Esophagus (tissue), 2 donors: ENCODE measurements around the gene SMIM12. TPM values are rescaled to one million over a fixed set of nuclear protein-coding genes. Genes with fewer than 3 reads are reported as not detected.

ENCODE experiments used
- H3K27ac ChIP-seq, 2 donors: one replicate each; pipeline ENCODE4 v1.5.1; 2013; ENCODE audit warnings: low read depth in 2 of 2, mild to moderate bottlenecking in 2 of 2, inconsistent platforms in 1 of 2, low read length in 1 of 2, moderate library complexity in 1 of 2
- H3K27me3 ChIP-seq, 2 donors: one replicate each; pipeline ENCODE4 v1.6.1; 2013; ENCODE audit warnings: low read length in 2 of 2, control low read depth in 1 of 2, mild to moderate bottlenecking in 1 of 2; ENCODE audit not compliant: insufficient read depth in 2 of 2, control insufficient read depth in 1 of 2
- H3K36me3 ChIP-seq, 2 donors: one replicate each; pipeline ENCODE4 v1.6.1; 2013; ENCODE audit warnings: low read length in 1 of 2; ENCODE audit not compliant: control insufficient read depth in 2 of 2, insufficient read depth in 2 of 2
- H3K4me1 ChIP-seq, 2 donors: one replicate each; pipeline ENCODE4 v1.6.1; 2013; ENCODE audit warnings: low read length in 1 of 2; ENCODE audit not compliant: control insufficient read depth in 2 of 2, insufficient read depth in 2 of 2
- H3K4me3 ChIP-seq, 2 donors: one replicate each; pipeline ENCODE4 v1.5.1; 2013; ENCODE audit warnings: low read length in 2 of 2, mild to moderate bottlenecking in 2 of 2, low read depth in 1 of 2, moderate library complexity in 1 of 2
- H3K9me3 ChIP-seq, 2 donors: one replicate each; pipeline ENCODE4 v1.6.1; 2013; ENCODE audit warnings: mild to moderate bottlenecking in 2 of 2, low read depth in 1 of 2, low read length in 1 of 2, moderate library complexity in 1 of 2; ENCODE audit not compliant: control insufficient read depth in 2 of 2, insufficient read depth in 1 of 2
- WGBS, 2 donors: extraction: QIAGEN DNeasy Blood & Tissue Kit; methylation state at CpG; one replicate each; pipeline ENCODE4 v1.1.7; 2013; 5-methylcytosine and 5-hydroxymethylcytosine counted together
- polyA plus RNA-seq, 2 donors: library from polyadenylated mRNA; stranded (reverse); fragments of 200-250 nt; gene quantifications; one replicate each; pipeline ENCODE4 v1.2.3, GENCODE V29; 2013
- donor health status: healthy with polysubstance abuse.
- donor health status: Bipolar disorder and iron deficiency.

Gene SMIM12
- polyA plus RNA-seq, 2 donors: 8.4 to 43.4 TPM

GRCh38 chr1:34847094-34847493, 12.5 kb downstream of the SMIM12 start:
- Histone ChIP-seq H3K4me1 (peaks cover 7% of the 10 kb centered on the region in 2 donors), H3K36me3 (peaks cover 0 to 2% of the 10 kb centered on the region in 2 donors), H3K27ac (no peak overlapping the region), H3K9me3 (no peaks in the 10 kb centered on the region), H3K4me3 (no peak overlapping the region), H3K27me3 (no peaks in the 10 kb centered on the region)
- WGBS, 2 donors: 58 to 82% methylated on average over 7 of the region's 7 CpGs

- WGBS, 2 donors: 94 to 96% methylated on average over 2 of the region's 2 CpGs
- Histone ChIP-seq H3K4me1 (peaks cover under 1 to 3% of the 10 kb centered on the region in 2 donors), H3K27me3 (no peaks in the 10 kb centered on the region), H3K4me3 (no peak overlapping the region), H3K27ac (no peak overlapping the region), H3K36me3 (peaks cover 0 to 2% of the 10 kb centered on the region in 2 donors), H3K9me3 (no peaks in the 10 kb centered on the region)
These were observed 13.3 kb downstream of the SMIM12 start for GRCh38 chr1:34846265-34846664.

- Histone ChIP-seq H3K27me3 (no peaks in the 10 kb centered on the region), H3K4me3 (no peak overlapping the region), H3K36me3 (no peaks in the 10 kb centered on the region), H3K4me1 (peaks cover 0 to 3% of the 10 kb centered on the region in 2 donors), H3K9me3 (no peaks in the 10 kb centered on the region), H3K27ac (no peak overlapping the region)
- 76 to 89% methylated on average over 16 of the region's 16 CpGs for WGBS, 2 donors
These were observed 14.2 kb downstream of the SMIM12 start for GRCh38 chr1:34845131-34845901.

GRCh38 chr1:34844252-34844634, 15.3 kb downstream of the SMIM12 start:
- Histone ChIP-seq H3K36me3 (no peaks in the 10 kb centered on the region), H3K27ac (no peak overlapping the region), H3K9me3 (no peaks in the 10 kb centered on the region), H3K27me3 (no peaks in the 10 kb centered on the region), H3K4me1 (peaks cover 0 to 3% of the 10 kb centered on the region in 2 donors), H3K4me3 (no peak overlapping the region)
- WGBS, 2 donors: 45 to 59% methylated on average over 4 of the region's 4 CpGs

GRCh38 chr1:34843392-34844251, 15.9 kb downstream of the SMIM12 start:
- Histone ChIP-seq H3K27me3 (no peaks in the 10 kb centered on the region), H3K9me3 (no peaks in the 10 kb centered on the region), H3K36me3 (no peaks in the 10 kb centered on the region), H3K27ac (no peak overlapping the region), H3K4me3 (no peak overlapping the region), H3K4me1 (peaks cover 0 to 3% of the 10 kb centered on the region in 2 donors)
- WGBS, 2 donors: 61 to 66% methylated on average over 14 of the region's 14 CpGs

- H3K36me3 ChIP-seq: no peaks in the 10 kb centered on the region
- no peaks in the 10 kb centered on the region for H3K27me3 ChIP-seq
- H3K4me3 ChIP-seq: no peak overlapping the region
- peaks cover 0 to 3% of the 10 kb centered on the region in 2 donors for H3K4me1 ChIP-seq
- H3K27ac ChIP-seq: peak overlapping the region in 1 of 2 donors; percentile 13
- WGBS, 2 donors: 77 to 83% methylated on average over 4 of the region's 4 CpGs
- no peaks in the 10 kb centered on the region for H3K9me3 ChIP-seq
These were observed 16.6 kb downstream of the SMIM12 start for GRCh38 chr1:34842952-34843371.

- Histone ChIP-seq H3K4me3 (no peak overlapping the region), H3K9me3 (no peaks in the 10 kb centered on the region), H3K27ac (no peak overlapping the region), H3K27me3 (no peaks in the 10 kb centered on the region), H3K36me3 (no peaks in the 10 kb centered on the region), H3K4me1 (peaks cover 0 to 3% of the 10 kb centered on the region in 2 donors)
- WGBS, 2 donors: 33 to 37% methylated on average over 3 of the region's 3 CpGs
These were observed 17.5 kb downstream of the SMIM12 start for GRCh38 chr1:34842073-34842472.

- Histone ChIP-seq H3K27ac (no peak overlapping the region), H3K36me3 (no peaks in the 10 kb centered on the region), H3K9me3 (no peaks in the 10 kb centered on the region), H3K27me3 (no peaks in the 10 kb centered on the region), H3K4me3 (no peak overlapping the region), H3K4me1 (peaks cover 0 to 3% of the 10 kb centered on the region in 2 donors)
- 90 to 92% methylated on average over 3 of the region's 3 CpGs for WGBS, 2 donors
These were observed 19.1 kb downstream of the SMIM12 start for GRCh38 chr1:34840426-34840825.

- H3K4me1 ChIP-seq: peaks cover 0 to 3% of the 10 kb centered on the region in 2 donors
- H3K4me3 ChIP-seq: no peak overlapping the region
- H3K27ac ChIP-seq: no peak overlapping the region
- no peaks in the 10 kb centered on the region for H3K27me3 ChIP-seq
- H3K36me3 ChIP-seq: no peaks in the 10 kb centered on the region
- no peaks in the 10 kb centered on the region for H3K9me3 ChIP-seq
- WGBS, 2 donors: 76 to 85% methylated on average over 14 of the region's 14 CpGs
These were observed 19.8 kb downstream of the SMIM12 start for GRCh38 chr1:34839526-34840305.
